K562 (cell line): ENCODE data around the gene TMEM266. TPM values are rescaled to one million over a fixed set of nuclear protein-coding genes. Genes with fewer than 3 reads are reported as not detected.

Source experiments
- ATAC-seq: fragments of 200-7000 bp; cut with Tn5 transposase; 3 replicates; pipeline ENCODE4 v1.9.1; 2020; ENCODE audit warnings: moderate library complexity
- BruUV-seq: library from RNA; stranded (reverse); fragments of 400-500 nt; replicated peaks from 2 replicates; lab custom pipeline; 2021; lab: Mats Ljungman, UMichigan
- CTCF ChIA-PET: fragments of 300-600 bp; formaldehyde crosslinking; extraction: SDS; loops from one replicate; lab custom pipeline; 2021; ENCODE audit warnings: low intra/inter-chr PET ratio; lab: Yijun Ruan, JAX
- POLR2A ChIA-PET: fragments of 300-600, 350-650 bp; sonication (Branson Sonifier 250); formaldehyde crosslinking; extraction: SDS; loops from one replicate; lab custom pipeline; 2021; ENCODE audit warnings: antibody characterized with exemption, inconsistent platforms; lab: Yijun Ruan, JAX
- DNase-seq, 4 experiments: peaks; one replicate each; pipeline versions ENCODE4 v3.0.0 to v3.0.0-alpha.2; 2011 to 2018; ENCODE audit warnings: low spot score in 3 of 4, mixed read lengths in 3 of 4; ENCODE audit errors: extremely low read depth in 1 of 4
- FAIRE-seq: peaks from 2 replicates; lab custom pipeline; 2011; peaks lifted over from hg19 to GRCh38; lab: Jason Lieb, UNC
- H2AFZ ChIP-seq: 2 replicates; pipeline ENCODE4 v1.6.0; 2011; ENCODE audit warnings: low read depth, low read length, control low read depth, inconsistent platforms
- H3K27ac ChIP-seq: fragments of 200-600 bp; 3 replicates; pipeline ENCODE4 v1.8.0; 2011; ENCODE audit warnings: low read depth, mild to moderate bottlenecking, control low read depth, inconsistent platforms, low read length, moderate library complexity, mixed read lengths; ENCODE audit errors: extremely low read depth
- H3K27me3 ChIP-seq, 2 experiments: fragments of 300-600 bp in 1 of 2; 2 replicates in 1 of 2; 3 replicates in 1 of 2; pipeline versions ENCODE4 v1.6.0 to v1.8.0; 2011; ENCODE audit warnings: inconsistent platforms in 2 of 2, low read length in 2 of 2, mild to moderate bottlenecking in 1 of 2, mixed read lengths in 1 of 2, moderate library complexity in 1 of 2; ENCODE audit not compliant: control insufficient read depth in 2 of 2, insufficient read depth in 2 of 2
- H3K36me3 ChIP-seq: fragments of 300-600 bp; 3 replicates; pipeline ENCODE4 v1.8.0; 2011; ENCODE audit warnings: mild to moderate bottlenecking, low read length, inconsistent platforms; ENCODE audit not compliant: control insufficient read depth, insufficient read depth
- H3K4me1 ChIP-seq, 2 experiments: fragments of 200-600 bp in 1 of 2; replicated peaks in 1 of 2; 2 replicates in 1 of 2; 3 replicates in 1 of 2; pipeline versions ENCODE4 v1.5.1 to v1.8.0; 2011; ENCODE audit warnings: inconsistent platforms in 2 of 2, low read length in 2 of 2, mild to moderate bottlenecking in 1 of 2, mixed read lengths in 1 of 2, moderate library complexity in 1 of 2; ENCODE audit not compliant: control insufficient read depth in 2 of 2, insufficient read depth in 2 of 2
- H3K4me2 ChIP-seq: 2 replicates; pipeline ENCODE4 v1.6.1; 2011; ENCODE audit warnings: low read length, control low read depth, inconsistent platforms, mixed read lengths; ENCODE audit not compliant: insufficient read depth
- H3K4me3 ChIP-seq: fragments of 200-600 bp; sonication (generic), shearing (Covaris generic); 2 replicates; pipeline ENCODE4 v1.5.1; 2016; ENCODE audit warnings: control low read depth, inconsistent platforms
- H3K79me2 ChIP-seq: fragments of 200-600 bp; 3 replicates; pipeline ENCODE4 v1.8.0; 2011; ENCODE audit warnings: low read length, inconsistent platforms; ENCODE audit not compliant: control insufficient read depth, insufficient read depth
- H3K9ac ChIP-seq, 2 experiments: 2 replicates each; pipeline versions ENCODE4 v1.6.0 to v1.6.1; 2011; ENCODE audit warnings: low read depth in 2 of 2, low read length in 2 of 2, control low read depth in 1 of 2, inconsistent platforms in 1 of 2, mild to moderate bottlenecking in 1 of 2, mixed read lengths in 1 of 2; ENCODE audit not compliant: insufficient read depth in 1 of 2
- H3K9me1 ChIP-seq: one replicate; pipeline ENCODE4 v1.6.0; 2011; ENCODE audit warnings: inconsistent platforms, mild to moderate bottlenecking, low read length, moderate library complexity; ENCODE audit not compliant: control insufficient read depth, insufficient read depth
- H3K9me3 ChIP-seq: replicated peaks from 2 replicates; pipeline ENCODE4 v1.5.1; 2011; ENCODE audit warnings: low read depth, low read length, inconsistent platforms; ENCODE audit not compliant: control insufficient read depth, insufficient read depth
- H4K20me1 ChIP-seq: replicated peaks from 2 replicates; pipeline ENCODE4 v1.6.1; 2011; ENCODE audit warnings: low read length, inconsistent platforms, mixed read lengths; ENCODE audit not compliant: control insufficient read depth, insufficient read depth
- JUN ChIP-seq, 2 experiments: sonication (generic) in 1 of 2; formaldehyde crosslinking in 1 of 2; IDR thresholded peaks; 2 replicates each; pipeline versions ENCODE4 v1.6.1 to v1.8.0; 2012 to 2022; ENCODE audit warnings: borderline replicate concordance in 2 of 2, mild to moderate bottlenecking in 2 of 2, improper control_type of control experiment in 1 of 2, low read depth in 1 of 2, low read length in 1 of 2, missing genetic modification reagents in 1 of 2
- PHB ChIP-seq: fragments of 250-450 bp; sonication (Bioruptor Pico); IDR thresholded peaks from 2 replicates; pipeline ENCODE4 v1.5.0; 2021
- RBM25 ChIP-seq: fragments of 200-400 bp; formaldehyde crosslinking; IDR thresholded peaks from 2 replicates; pipeline ENCODE4 v1.6.1; 2018; ENCODE audit warnings: low read length, low read depth, moderate library complexity; ENCODE audit not compliant: severe bottlenecking
- ZBTB26 ChIP-seq: fragments of 450-650 bp; formaldehyde crosslinking; IDR thresholded peaks from 2 replicates; pipeline ENCODE4 v1.4.0; 2022; ENCODE audit warnings: missing genetic modification characterization
- ZNF146 ChIP-seq: IDR thresholded peaks from one replicate; pipeline ENCODE4 v1.6.1; 2018; ENCODE audit warnings: missing compliant biosample characterization; ENCODE audit not compliant: unreplicated experiment
- ZNF316 ChIP-seq: fragments of 450-650 bp; IDR thresholded peaks from 2 replicates; pipeline ENCODE4 v1.6.1; 2016
- WGBS: fragments of 100-300 bp; shearing (Covaris generic); methylation state at CpG from one replicate; pipeline ENCODE4 v1.1.6; 2016; ENCODE audit warnings: low coverage, mixed read lengths; ENCODE audit not compliant: insufficient coverage; ENCODE audit errors: missing lambda C conversion rate; 5-methylcytosine and 5-hydroxymethylcytosine counted together
- in situ Hi-C: fragments of 300-500 bp; cut with MboI; formaldehyde crosslinking; loops from 4 replicates; pipeline ENCODE4 v1.15.0; 2018; ENCODE audit warnings: inconsistent platforms, mixed read lengths
- intact Hi-C: fragments of 100-400 bp; cut with micrococcal nuclease; formaldehyde crosslinking; loops from 2 replicates; pipeline ENCODE4 v1.14.2; 2022
- polyA plus RNA-seq, 8 experiments: library from polyadenylated mRNA; depleted of rRNA in 4 of 8; stranded (reverse) in 5 of 8; unstranded in 3 of 8; fragments of >200 nt; fragmentation: Nextera tagmentation in 2 of 8; fragmentation: Illumina TruSeq in 1 of 8; extraction: Ambion mirVana in 2 of 8; extraction: Trizol in 1 of 8; gene quantifications; 2 replicates each; pipeline versions ENCODE4 v1.2.1 to v1.2.3, GENCODE V29; 2011 to 2014; ENCODE audit warnings: inconsistent platforms in 1 of 8, missing spikeins in 1 of 8
- total RNA-seq, 7 experiments: library from RNA; depleted of rRNA in 6 of 7; stranded (reverse); fragments of >200 nt in 6 of 7; fragmentation: Illumina TruSeq in 2 of 7; extraction: Trizol in 2 of 7; gene quantifications; 2 replicates each; pipeline versions ENCODE4 v1.2.1 to v1.2.3, GENCODE V29; 2011 to 2021; ENCODE audit warnings: low replicate concordance in 1 of 7

Gene TMEM266
- total and polyA plus RNA-seq, 9 of the 15 experiments (the other 6 are each of a cell fraction or from before 2014, with no cell fraction given), result not detected

DNA sequence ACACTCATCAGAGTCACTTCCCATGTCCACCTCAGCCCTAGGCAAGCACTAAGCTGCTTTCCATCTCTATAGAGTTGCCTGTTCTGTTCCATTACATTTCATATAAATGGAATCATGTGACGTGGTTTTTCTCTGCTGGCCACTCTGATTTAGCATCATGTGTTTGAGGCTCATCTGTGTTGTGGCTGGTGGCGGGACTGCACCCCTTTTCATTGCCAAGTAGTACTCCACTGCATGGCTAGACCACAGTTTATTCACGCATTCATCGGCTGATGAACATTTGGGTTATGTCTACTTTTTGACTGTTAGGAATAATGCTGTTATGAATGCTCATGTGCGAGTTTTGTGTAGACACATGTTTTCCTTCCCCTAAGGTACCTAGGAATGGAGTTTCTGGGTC, 114.9 kb downstream of the TMEM266 start:
- ChIA-PET CTCF (no interaction called here), POLR2A (interaction anchor here (1.1 kb wide), 1 partner anchor 8 kb away, joined by 3 read pairs; no protein-coding TSS in a partner anchor)
- Histone ChIP-seq H3K9me1 (no peaks in the 10 kb centered on the region), H4K20me1 (0 out of 2 replicates have a peak, but pooled peaks cover 3% of the 10 kb centered on the region), H3K4me1 (peaks cover 0 to 9% of the 10 kb centered on the region in 2 experiments; a peak in 2 of 5 replicates), H3K27ac (no peak overlapping the region), H3K9ac (no peak overlapping the region), H3K4me3 (no peak overlapping the region), H3K79me2 (no peaks in the 10 kb centered on the region), H3K4me2 (no peak overlapping the region), H2AFZ (no peak overlapping the region), H3K9me3 (no peaks in the 10 kb centered on the region), H3K27me3 (peaks cover 47 to 81% of the 10 kb centered on the region in 2 experiments), H3K36me3 (no peaks in the 10 kb centered on the region)
- ATAC-seq (no peak), FAIRE-seq (no peak), DNase-seq (peak in 1 of 4 experiments; percentile 24)
- intact Hi-C loops (no loop called here), in situ Hi-C loops (no loop called here)
- WGBS, result 9% methylated on average over 5 of the region's 5 CpGs
- TF ChIP-seq RBM25 (peak; percentile 28), JUN (IDR thresholded peaks at IDR 0.05; ENCODE audit: borderline replicate concordance, low read depth, low read length) (no peak), JUN (CRISPR knock-in tag; IDR thresholded peaks at IDR 0.05; ENCODE audit: borderline replicate concordance) (no peak), PHB (CRISPR knock-in tag) (no peak), ZNF316 (no peak), ZBTB26 (CRISPR knock-in tag) (no peak), ZNF146 (CRISPR knock-in tag) (peak; percentile 97)
- BruUV-seq, result no TSS peak
